GM21723 (cell line): ENCODE measurements around the gene ZNF618.
"Not testable (repeated sequence)": the region's sequence is repeated elsewhere in the genome, so short reads cannot be mapped to it uniquely, and the experiment has no call there.

ENCODE experiments used
- ATAC-seq: cut with Tn5 transposase; IDR thresholded peaks from one replicate; pipeline ENCODE4 v1.9.1; 2021; ENCODE audit warnings: mild to moderate bottlenecking, moderate library complexity; ENCODE audit not compliant: unreplicated experiment

ZNF618 gene

DNA sequence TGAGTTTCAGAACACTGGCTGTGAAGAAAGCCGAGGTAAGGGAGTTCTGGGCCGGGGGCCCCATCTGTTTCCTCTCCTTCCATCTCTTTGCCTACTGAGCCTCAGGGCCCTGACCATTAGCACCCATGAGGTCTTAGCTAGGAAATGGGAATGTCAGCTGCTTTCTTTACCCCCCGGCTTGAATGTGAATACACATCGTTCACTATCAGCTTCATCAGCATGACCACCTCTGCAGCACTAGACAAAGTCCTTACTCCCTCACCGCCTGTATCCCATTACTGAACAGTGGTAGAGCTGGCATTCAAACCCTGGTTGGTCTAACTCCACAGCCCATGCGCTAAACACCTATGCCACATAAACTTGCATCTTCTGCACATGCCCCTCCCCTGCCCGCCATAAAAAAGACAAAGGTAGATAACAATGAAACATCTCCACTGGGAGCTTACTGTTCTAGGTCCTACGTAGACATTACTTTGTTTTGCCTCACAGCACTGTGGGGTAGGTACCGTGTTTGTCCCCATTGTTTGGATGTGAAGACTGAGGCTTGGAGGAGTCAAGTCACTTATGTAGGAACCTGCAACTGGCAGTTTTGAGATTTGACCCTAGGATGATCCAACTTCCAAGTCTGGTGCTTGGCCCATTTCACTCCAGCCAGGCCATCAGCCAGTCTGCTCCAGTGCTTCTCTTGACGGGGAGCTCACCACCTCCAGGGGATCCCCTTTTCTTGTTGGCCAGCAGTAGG lies 108.7 kb downstream of the ZNF618 start:
- no peak for ATAC-seq

DNA sequence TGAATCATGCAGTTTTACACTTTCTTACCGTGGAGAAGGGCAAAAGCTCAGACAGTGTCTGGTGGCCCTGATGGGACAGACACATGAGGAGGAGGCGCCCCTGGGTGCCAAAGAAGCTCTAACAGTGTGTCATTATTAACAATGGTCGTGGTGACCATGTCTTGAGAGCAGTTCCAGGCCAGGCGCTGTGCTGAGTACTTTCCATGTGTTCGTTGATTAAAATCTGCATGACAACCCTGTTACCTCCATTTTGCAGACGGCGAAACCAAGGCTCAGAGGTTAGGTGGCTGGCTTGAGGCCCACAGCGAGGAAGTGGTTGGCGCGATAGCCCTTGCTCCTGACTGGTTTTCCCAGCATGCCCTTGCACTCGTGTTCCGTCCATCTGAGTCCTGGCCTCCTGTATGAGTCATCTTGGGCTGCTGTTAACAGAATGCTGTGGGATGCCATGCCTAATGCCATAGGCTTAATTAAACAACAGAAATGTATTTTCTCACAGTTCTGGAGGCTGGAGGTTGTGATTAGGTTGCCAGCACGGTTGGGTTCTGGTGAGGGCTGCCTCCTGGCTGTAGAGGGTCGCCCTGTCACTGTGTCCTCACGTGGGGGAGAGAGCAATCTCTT lies 110.0 kb downstream of the ZNF618 start:
- ATAC-seq = no peak

DNA sequence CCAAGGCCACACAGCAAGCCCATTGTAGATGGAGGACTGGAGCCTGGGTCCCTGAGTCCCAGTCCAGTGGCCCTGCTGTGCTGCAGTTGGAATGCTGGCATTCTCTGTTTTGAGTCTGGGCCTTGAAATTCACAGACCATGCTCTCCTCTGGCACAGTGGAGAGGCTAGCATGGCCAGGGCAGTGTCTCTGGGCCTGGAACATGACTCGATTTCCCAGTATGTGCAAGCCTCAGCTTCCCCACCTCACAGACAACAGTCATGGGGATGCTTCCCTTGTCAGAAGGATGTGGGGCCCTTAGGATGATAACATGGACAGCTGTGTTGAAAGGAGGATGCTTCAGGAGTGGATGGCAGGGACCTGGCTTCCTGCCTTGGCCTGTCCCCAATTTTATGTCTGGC lies 110.8 kb downstream of the ZNF618 start:
- no peak for ATAC-seq

- ATAC-seq = no peak
Observed at GRCh38 chr9:113987526-113987925, 111.4 kb downstream of the ZNF618 start.

DNA sequence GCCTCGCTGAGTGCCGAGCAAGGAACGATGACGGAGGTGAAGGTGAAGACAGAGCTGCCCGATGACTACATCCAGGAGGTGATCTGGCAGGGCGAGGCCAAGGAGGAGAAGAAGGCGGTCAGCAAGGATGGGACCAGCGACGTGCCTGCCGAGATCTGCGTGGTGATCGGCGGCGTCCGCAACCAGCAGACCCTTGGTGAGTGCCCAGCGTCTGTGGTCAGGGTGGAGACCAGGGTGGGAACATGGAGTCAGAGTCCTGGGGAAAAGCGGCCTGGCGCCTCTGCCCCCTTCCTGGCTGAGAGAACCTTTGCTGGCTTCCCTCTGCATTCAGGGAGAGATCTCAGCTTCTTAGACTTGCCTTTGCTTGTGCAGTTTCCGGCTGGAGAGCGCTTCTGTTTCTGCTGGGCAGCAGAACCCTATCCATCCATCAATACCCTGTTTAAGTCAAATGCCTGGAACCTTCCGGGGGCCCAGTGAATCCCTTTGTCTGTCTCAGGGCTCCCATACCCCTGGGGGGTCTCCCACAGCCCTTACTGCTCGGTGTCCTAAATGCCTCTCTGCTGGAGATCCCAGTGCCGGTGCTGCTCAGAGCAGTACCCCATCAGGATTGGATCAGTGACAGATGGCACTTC lies 112.4 kb downstream of the ZNF618 start:
- no peak for ATAC-seq

DNA sequence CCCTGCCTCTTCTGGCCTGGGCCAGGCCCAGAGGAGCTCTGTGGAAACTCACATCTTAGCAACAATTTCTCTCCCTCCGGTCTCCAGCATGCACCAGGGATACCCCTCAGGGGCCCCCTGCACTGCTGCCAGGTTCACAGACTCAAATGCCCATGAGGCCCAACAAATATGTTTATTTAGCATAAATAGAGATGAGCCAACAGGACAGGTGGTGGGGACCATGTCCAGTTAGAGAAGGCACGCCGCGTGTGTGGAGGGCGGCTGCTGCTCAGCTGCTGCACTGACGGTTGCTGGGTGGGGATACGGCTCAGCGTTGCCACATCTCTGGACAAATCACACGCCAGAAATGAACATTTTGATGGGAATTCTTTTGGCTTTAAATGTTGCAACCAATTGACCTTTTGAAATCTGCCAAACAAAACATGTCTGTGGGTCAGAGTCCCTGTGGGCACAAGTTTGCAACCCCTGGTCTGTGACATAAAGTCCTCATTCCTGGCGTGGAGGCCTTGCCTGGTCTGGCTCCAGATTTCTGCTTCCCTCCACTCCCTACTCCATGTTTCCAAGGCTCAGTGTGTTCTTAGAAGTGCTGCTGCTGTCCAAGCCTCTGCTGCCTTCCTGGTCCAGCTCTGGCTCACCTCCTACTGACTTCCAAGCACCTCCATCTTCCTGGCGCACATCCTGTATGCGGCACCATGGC lies 113.1 kb downstream of the ZNF618 start:
- no peak for ATAC-seq

DNA sequence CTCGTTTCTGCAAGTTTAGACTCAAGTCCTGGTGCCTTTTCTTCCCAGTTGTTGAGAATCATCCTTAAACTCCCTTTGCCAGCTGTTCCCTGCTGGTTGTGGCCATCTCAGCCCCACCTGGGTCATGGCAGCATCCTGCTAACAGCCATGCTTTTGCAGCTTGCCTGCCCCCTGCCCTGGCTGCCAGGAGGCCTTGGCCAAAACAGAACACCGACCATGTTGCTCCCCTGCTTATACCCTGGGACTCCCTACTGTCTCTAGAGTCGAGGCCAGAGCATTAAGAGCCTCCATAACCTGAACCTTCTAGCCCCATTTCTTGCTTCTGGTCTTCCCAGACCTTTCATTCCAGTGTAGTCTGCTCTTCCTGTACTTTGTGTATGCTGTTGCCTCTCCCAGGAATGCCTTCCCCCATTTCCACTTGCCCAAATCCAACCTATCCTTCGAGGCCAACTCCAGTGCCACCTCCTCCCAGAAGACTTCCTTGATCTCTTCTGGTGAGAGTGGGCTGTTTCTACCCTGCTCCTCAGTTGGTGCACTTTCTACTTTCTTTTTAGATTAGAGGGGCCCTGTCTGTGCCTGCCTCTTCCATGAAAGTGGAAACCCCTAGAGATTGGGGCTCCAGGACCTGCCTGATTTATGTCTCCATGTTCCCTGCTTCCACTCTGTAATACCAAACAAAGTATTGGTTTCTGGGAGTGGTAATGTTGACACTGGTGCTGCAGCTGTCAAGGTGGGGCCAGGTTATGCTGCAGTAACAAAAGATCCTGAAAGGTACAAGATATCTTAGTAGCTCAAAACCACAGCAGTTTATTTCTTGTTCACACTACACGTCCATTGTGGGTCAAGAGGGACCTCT lies 113.8 kb downstream of the ZNF618 start:
- ATAC-seq = no peak

GRCh38 chr9:113990570-113990907 lies 114.4 kb downstream of the ZNF618 start:
- ATAC-seq = no peak

- ATAC-seq = no peak
Observed at GRCh38 chr9:113990975-113991471, 114.9 kb downstream of the ZNF618 start.

DNA sequence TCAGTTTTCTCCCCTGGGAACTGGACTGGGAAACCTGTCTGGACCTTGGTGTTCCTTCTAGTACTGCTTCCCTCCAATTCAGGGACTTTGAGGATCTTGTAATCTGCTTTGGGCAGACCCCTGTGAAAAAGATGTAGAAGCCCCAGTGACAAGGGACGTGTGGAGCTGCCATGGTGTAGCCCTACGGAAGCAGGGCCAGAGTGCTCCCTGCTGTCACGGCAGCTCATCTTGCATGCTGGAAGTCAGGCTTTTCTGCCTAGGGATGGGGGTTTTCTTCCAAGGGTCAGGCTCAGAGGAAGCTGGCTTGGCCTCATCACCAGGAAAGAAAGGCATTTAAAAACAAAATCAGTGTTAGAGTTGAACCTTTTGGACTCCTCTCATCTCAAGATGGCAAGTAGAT lies 115.6 kb downstream of the ZNF618 start:
- no peak for ATAC-seq

DNA sequence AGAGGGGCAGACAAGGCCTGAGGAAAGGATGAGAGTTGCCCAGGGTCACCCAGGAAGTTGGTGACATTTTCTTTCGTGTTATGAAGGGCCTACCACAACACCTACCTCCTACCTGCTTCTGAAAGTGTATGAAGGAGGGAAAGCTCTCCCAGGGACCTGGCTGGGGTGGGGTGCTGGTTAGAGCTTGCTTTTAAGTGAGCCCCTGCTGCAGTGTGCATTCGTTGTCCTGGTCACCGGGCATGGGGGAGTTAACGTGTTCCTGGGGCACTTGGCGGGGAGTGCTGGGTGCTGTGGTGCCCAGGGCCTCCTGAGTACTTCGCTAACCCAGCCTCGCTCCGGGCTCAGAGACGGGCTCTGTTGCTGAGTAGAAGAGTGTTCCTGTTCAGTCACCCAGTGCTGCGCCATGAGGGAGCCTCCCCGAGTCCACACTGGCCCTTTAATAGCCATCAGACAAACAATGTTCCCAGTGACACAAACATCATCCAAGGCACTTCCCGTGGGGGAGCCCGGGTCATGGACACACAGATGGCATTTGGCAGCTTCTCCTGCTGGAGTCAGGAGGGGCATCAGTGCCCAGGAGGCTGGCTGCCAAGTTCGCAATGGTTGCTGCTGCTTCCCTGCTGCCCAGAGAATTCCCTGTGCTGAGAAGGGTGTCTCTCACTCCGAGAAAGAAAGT lies 116.3 kb downstream of the ZNF618 start:
- ATAC-seq = no peak

GRCh38 chr9:113992994-113993393 lies 116.9 kb downstream of the ZNF618 start:
- no peak for ATAC-seq

DNA sequence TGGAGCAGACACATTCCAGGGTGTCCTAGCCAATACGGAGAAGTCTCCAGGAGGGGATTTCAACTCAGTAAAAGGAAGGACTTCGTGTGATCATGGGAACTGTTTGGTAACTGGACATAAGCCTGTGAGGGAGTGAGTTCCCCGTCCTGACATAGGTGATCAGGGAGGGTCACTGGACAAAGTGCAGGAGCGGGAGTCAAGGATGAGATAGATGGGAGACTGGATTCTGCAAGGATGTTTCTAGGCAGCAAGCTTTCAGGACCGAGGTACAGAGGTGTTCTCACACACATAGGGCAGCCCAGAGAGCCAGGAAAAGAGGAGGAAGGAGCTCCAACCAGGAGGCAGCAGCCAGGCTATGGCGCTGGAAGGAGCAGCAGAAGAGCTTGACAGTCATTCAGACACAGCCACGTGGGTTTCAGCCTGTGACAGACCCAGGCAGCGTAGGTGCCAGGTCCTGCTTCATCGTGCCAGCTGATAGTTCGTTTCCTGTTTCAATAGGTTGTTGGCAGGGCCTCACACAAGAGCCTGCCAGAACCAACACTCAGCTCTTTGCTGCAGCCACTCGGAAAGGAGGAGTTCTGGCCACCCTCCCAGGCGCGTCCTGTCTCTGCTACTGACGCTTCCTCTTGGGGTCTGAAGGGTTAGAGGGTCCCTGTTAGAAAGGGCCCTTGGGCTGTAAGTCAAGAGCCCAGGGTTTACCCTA lies 117.9 kb downstream of the ZNF618 start:
- ATAC-seq = no peak

DNA sequence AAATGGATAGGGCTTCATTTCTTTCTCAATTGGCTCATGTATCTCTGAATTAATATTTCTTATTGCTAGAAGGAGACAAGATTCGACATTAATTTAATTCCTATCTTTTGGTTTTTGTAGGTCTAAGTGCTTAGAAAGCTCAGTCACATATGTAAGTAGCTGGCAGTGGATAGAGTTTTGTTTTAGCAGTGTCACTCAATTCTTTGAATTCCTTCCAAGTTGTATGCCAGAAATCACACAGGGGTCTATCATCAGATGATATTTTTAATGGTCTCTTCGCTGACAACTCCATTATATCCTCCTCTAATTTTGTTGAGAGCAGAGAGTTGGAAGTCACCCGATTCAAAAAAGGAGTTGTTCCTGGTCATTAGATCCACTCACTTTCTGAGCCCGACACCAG lies 119.3 kb downstream of the ZNF618 start:
- no peak for ATAC-seq

- no peak for ATAC-seq
Observed at GRCh38 chr9:113995963-113996362, 119.9 kb downstream of the ZNF618 start.

- no peak for ATAC-seq
Observed at GRCh38 chr9:113996531-113997001, 120.5 kb downstream of the ZNF618 start.

- ATAC-seq = not testable (repeated sequence)
Observed at GRCh38 chr9:113997064-113997463, 121.0 kb downstream of the ZNF618 start.

GRCh38 chr9:113997610-113998009 lies 121.5 kb downstream of the ZNF618 start:
- no peak for ATAC-seq

- no peak for ATAC-seq
Observed at GRCh38 chr9:113998114-113998513, 122.0 kb downstream of the ZNF618 start.
